ENCODE measurements around the gene SLC25A14.
"Not testable (repeated sequence)": the region's sequence is repeated elsewhere in the genome, so short reads cannot be mapped to it uniquely, and the experiment has no call there.

Gene SLC25A14, protein sequence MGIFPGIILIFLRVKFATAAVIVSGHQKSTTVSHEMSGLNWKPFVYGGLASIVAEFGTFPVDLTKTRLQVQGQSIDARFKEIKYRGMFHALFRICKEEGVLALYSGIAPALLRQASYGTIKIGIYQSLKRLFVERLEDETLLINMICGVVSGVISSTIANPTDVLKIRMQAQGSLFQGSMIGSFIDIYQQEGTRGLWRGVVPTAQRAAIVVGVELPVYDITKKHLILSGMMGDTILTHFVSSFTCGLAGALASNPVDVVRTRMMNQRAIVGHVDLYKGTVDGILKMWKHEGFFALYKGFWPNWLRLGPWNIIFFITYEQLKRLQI

DNA sequence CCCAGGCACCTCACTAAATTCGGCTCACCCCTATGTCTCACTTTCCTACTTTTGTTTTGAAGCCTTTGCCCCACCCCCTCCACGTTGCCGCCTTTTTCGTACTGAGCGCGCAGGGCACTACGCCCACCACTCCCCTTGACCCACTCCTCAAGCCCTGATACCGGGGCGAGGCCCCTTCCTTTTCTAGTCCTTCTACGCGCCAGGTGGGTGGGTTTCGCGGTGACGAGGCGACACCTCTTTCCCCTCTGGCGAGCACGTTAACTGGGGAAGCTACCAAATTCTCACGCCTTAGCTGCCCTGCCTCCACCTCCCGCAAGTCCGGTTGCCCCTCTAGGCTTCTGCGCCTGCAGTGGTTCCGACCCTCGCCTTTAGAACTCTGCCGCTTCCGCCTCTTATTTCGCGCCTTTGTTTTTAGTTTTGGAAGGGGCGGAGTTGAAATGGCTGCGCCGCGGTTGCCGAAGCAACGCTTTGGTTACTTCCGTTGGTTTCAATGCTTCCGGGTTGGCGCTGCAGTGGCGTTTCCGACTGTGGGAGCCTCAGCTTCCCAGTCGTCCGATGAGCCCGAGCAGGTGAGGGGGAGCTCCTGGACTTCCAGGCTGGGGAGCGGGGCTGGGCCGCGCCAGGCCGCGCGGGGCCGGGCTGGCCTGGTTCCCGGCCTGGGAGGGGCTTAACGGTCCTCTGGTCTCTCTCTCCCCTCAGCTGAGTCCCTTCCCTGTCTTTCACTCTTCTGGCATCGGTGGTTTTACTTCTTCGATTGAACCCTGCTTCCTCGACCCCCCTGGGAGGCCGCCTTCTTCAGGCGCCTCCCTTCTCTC lies at the start of gene SLC25A14:
SLC25A14 (plus strand) TSS at position 512 of the 815 bp plus-strand sequence. CDS start 360 bp downstream, outside the sequence.
- DNase-seq (ENCODE audit: low read depth in 4 of 4, low spot score in 1 of 4): peak; percentile 33 to 50 (median 40)

DNA sequence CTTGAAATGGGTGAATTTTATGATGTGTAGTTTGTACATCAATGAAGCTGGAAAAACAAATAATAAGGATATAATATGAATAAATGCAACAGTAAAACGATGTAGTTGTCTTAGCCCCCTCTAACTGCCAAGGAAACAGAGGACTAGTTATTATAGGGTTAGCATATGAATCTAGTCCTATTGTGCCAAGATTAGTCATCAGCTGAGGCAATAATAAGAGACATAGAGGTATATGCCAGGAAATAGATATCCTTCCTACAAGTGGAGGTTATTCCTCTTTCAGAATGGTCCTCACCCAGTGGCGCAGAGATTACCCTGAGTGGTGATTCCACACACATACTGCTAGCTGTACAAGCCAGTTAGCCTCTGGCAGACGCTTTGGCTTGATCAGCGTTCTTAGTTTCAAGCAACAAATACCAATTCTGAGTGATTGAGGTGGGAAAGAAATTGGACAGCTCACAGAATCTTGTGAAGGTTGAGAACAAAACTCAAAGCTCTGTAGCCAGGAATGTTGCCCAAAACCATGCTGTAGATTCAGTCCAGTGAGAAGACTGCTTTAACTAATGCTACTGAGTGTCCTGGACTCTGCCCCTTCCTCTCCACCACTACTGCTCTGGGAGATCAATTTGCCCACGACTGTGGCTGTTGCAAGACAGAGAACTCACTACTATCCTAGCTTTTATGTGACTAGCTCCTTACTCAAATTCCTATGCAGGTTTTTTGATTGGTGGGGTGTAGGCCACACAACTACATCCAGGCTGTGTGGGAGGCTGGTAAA lies 44.0 kb upstream of the SLC25A14 start:
- DNase-seq (ENCODE audit: low read depth in 4 of 4, low spot score in 1 of 4): no peak

DNA sequence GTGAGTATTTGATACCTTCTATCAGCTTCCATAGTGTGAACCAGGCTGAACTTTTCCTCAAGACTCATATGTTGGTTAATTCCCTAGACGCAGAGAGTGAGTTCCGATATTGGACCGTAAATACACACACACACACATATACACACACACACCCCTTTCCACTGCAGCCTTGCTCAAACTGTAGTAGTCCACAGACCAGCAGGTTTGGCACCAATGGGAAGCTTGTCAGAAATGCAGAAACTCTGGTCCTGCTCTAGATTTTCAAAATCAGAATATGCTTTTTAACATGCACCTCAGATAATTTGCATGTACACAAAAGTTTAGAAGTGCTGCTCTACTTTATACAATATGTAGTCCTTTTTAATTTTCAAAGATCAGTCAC lies 43.4 kb upstream of the SLC25A14 start:
- DNase-seq (ENCODE audit: low read depth in 4 of 4, low spot score in 1 of 4): no peak

DNA sequence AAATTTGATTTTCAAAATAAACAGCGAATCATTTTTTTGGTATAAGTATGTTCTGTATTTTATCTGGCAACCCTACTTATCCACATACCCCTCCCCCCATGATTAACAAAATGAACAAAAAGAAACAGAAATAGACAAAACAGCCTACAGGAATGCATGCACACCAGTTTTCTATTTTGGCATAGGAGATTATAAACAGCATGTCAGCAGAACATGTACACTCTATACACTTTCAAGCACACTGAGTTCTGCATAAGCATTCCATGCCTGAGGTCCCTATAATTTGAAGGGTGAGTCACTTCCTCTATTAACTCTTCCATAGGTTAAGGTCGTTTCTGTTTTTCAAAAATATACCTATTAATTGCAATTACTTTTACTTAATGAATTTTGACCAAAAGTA lies 43.0 kb upstream of the SLC25A14 start:
- DNase-seq (ENCODE audit: low read depth in 4 of 4, low spot score in 1 of 4): no peak

DNA sequence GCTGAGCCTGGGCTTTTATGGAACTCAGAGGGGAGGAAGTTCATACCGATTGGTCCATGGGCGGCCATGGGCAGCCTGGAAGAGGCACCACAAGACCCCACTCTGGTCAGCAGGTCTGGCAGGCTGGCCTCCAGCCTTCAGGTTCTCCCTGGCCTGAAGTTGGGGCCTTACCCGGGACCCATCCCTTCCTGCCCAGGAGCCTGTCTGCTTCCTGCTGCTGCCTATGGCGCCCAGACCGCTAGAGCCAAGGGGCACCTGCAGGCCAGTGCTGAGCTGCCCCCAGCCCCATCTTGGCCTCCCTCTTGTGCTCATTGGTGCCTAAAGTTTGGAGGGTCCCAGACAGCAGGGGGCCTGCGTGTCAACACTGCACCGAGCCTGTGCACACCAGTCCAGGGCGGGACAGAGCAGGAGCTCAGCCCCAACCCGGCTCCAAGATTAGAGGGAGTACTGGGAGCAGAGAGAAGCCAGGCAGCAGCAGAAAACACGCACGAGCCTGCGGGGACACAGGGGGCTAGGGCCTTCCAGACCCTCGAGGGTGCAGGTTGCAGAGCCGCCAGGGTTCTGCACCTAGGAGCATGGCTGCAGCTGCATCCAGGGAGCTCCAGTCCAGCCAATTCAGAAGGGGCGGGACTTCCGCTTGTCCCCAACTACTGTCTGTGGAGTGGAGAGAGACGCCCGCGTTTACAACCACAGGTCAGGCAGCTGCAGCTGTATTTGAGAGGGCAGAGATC lies 40.3 kb upstream of the SLC25A14 start:
- no peak for DNase-seq (ENCODE audit: low read depth in 4 of 4, low spot score in 1 of 4)

DNA sequence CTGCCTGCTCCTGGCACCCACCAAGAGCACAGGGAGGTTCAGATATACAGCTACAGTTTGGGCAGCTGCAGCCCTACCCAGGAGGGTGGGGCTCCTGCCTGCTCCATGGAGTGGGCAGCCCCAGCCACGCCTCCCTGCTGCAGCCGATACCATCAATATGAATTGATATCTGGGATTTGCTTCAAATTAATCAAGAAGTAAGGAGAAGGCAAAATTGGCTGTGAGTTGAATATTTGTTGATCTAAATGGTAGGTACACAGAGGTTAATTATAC lies 39.8 kb upstream of the SLC25A14 start:
- DNase-seq (ENCODE audit: low read depth in 4 of 4, low spot score in 1 of 4): no peak

DNA sequence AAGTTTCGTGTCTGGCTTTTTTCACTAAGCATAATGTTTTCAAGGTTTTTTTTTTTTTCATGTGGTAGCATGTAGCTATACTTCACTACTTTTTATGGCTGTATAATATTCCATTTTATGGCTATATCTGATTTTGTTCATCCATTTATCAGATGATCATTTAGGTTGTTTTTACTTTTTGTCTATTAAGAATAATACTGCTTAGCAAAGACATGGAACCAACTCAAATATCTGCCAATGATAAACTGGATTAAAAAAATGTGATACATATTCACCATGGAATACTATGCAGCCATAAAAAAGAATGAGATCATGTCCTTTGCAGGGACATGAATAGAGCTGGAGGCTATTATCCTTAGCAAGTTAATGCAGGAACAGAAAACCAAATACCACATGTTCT lies 38.3 kb upstream of the SLC25A14 start:
- DNase-seq (ENCODE audit: low read depth in 4 of 4, low spot score in 1 of 4): no peak

DNA sequence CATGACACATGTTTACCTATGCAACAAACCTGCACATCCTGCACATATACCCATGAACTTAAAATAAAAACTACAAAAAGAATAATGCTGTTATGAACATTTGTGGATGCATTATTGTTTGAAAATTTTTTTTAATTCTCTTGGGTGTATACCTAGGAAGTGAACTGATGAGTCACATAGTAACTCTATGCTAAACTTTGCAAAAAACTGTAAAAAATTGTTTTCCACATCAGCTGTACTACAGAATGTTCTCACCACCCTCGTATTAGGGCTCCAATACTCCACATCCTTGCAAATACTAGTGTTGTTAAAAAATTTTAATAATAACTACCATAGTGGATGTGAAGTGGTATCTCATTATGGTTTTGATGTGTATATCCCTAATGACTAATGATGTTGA lies 37.7 kb upstream of the SLC25A14 start:
- DNase-seq (ENCODE audit: low read depth in 4 of 4, low spot score in 1 of 4): no peak

DNA sequence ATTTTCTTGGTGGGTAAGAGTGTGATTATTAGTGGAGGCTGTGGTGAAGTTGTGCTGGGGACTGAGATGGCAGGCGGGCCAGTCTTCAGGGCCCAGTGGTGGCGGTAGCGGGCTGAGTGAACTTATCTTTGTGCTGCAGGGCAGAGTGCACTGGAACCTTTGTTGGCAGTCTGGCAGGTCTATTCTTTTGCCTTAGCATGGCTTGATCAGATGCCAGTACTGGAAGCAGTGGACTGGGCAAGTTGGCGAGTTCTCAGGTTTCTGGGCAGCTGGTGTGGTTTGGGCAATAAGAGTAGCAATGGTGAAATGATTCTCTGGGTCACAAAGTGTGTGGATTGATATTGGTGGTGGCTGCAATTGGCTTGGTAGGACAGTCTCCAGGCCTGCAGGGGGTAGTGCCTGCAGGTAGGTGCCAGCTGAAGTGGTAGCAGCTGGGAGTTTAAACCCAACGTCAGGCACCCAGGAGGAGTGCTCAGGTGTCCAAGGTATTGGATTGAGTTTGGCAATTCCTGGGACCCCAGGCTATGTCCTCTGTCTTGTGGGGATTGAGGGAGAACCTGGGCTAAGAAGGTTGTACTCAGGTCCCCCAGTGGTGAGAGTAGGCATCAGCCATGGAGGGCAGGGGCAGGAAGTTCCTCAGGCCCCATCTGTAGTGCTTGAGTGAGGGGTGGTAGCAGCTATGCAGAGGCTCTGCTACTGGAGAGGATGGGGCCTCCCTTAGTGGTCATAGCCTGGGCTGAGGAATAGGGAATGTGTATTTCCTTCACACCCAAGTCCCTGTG lies 34.9 kb upstream of the SLC25A14 start:
- DNase-seq (ENCODE audit: low read depth in 4 of 4, low spot score in 1 of 4): no peak

DNA sequence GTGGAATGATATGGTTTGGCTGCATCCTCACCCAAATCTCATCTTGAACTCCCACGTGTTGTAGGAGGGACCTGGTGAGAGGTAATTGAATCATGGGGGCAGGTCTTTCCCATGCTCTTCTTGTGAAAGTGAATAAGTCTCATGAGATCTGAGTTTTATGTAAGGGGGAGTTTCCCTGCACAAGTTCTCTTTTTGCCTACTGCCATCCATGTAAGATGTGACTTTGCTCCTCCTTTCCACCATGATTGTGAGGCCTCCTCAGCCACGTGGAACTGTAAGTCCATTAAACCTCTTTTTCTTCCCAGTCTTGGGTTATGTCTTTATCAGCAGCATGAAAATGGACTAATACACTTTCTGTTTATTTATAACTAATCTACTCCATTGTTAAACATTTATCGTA lies 19.8 kb upstream of the SLC25A14 start:
- not testable (repeated sequence) for DNase-seq (ENCODE audit: low read depth in 4 of 4, low spot score in 1 of 4)

DNA sequence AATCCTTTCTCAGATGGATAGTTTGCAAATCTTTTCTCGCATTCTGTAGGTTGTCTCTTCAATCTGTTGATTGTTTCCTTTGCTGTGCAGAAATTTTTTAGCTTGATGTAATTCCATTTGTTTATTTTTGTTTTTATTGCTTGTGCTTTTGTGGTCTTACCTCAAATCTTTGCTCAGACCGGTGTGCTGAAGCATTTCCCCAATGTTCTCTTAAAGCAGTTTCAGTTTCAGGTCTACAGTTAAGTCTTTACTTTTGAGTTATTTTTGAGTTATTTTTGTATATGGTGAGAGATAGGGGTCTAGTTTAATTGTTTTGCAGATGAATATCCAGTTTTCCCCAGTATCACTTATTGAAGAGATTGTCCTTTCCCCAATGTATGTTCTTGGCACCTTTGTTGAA lies 18.2 kb upstream of the SLC25A14 start:
- no peak for DNase-seq (ENCODE audit: low read depth in 4 of 4, low spot score in 1 of 4)

DNA sequence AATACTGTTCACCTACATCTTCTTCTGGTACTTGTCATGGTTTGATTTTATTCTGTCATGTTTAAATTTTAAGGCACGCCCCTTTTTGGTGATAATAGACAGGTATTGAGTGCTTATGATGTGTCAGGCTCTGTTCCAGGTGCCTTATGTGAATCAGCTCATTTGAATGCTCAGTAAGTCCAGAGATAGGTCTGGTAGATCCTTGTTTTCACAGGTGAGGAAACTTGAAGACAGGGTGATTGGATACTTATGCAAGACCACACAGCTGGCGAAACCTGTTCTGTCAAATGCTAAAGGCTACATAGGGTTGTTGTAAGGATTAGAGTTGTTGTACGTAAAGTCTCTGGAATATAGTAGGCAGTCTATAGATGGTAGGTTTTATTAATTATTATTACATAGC lies 9.6 kb upstream of the SLC25A14 start:
- no peak for DNase-seq (ENCODE audit: low read depth in 4 of 4, low spot score in 1 of 4)

DNA sequence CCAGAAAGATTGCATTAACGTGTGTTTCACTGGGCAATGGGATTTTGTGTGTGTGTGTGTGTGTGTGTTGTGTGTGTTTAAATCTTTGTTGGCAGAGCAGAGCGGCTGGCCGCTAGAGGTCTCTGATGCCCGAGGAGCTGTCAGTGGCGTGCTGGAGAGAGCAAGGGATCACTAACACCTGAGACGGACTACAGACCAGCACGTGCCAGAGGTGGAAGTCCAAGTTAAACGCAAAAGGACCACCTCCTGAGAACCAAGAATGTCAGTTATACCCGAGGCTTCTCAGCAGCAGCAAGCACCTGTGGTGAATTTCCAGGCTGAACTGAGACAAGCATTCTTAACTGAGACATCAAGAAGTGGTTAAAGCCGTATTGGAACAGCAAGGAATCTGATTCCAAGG lies 9.0 kb upstream of the SLC25A14 start:
- peak in 1 of 4 experiments; percentile 14 for DNase-seq (ENCODE audit: low read depth in 4 of 4, low spot score in 1 of 4)

DNA sequence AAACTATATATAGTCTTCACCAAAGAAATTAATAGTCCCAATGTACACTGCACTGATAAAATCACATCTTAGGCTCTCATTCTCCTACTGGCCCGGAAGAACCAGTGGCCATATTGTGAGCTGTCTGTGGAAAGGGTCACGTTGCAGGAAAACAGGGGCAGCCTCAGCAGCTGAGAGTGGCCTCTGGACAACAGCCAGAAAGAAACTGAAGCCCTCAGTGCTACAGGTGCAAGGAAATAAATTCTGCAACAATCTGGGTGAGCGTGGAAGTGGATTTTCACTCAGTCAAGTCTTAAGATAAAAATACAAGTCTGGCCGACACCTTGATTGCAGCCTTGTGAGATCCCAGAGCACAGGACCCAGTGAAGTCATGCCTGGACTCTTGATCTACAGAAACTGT lies 3.2 kb upstream of the SLC25A14 start:
- no peak for DNase-seq (ENCODE audit: low read depth in 4 of 4, low spot score in 1 of 4)

DNA sequence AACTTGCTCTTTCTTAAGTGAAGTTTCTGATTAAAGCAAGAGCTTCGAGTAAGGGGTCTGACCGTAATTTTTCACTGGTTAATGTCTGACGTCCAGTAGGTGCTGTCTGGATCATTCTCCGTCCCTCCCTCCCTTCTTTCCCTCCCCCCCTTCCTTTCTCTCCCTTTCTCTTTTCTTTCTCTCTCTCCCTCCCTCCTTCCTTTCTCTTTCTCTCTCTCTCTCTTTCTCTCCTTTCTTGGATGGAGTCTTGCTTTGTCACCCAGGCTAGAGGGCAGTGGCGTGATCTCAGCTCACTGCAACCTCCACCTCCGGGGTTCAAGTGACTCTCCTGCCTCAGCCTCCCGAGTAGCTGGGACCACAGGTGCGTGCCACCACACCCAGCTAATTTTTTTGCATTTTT lies 850 bp upstream of the SLC25A14 start:
- not testable (repeated sequence) for DNase-seq (ENCODE audit: low read depth in 4 of 4, low spot score in 1 of 4)

DNA sequence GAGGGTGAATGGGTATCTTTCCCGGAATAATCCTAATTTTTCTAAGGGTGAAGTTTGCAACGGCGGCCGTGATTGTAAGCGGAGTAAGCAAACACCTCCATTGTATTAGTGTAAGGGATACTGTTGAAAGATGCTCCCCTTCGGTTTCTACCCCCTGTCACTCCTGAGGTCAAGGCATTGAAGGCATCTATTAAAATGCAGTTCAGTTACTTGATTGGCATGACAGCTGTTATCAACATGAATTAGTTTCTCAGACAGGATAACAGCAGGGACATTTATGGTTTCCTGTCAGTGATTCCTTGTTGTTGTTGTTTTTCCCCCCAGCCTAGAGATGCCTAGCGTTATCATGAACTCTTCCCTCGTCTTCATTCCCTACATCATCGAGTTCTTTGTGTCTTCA lies 552 bp downstream of the SLC25A14 start:
- DNase-seq (ENCODE audit: low read depth in 4 of 4, low spot score in 1 of 4): no peak

DNA sequence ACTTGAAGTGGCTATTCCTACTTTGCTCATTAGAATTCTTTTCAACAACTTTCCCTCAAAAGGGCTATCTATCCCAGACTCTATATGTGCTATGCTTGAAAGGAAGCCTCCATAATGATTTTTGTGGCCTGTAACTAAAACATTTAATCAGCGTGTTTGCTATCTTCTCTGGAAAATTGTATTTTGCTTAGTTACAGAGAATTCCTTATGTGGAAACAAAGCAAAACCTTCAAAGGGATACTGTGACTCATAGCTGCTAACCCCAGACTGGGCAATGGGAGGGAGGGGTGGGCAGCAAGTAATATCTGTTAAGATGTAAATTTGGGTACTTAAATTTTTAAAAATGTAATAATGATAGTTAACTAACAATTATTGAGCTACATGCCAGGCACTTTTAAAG lies 3.7 kb downstream of the SLC25A14 start:
- DNase-seq (ENCODE audit: low read depth in 4 of 4, low spot score in 1 of 4): no peak

DNA sequence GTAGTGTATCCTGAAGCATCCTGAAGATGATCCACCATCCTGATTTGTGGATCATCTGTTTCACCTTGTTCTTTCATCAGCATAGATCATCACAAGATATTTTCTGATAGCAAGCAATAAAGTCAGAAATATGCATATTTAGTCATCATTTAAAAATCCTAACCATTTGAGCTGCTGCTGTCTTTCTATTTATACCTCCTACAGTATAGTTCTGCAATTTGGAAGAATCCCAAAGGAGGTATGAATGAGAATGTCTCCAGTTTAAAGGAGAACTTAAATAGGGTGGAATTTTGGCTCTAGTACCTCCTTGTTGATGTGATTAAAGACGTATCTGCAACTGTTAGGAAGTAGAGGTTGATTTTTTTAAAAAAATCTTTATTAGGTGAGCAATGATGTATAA lies 7.6 kb downstream of the SLC25A14 start:
- no peak for DNase-seq (ENCODE audit: low read depth in 4 of 4, low spot score in 1 of 4)

DNA sequence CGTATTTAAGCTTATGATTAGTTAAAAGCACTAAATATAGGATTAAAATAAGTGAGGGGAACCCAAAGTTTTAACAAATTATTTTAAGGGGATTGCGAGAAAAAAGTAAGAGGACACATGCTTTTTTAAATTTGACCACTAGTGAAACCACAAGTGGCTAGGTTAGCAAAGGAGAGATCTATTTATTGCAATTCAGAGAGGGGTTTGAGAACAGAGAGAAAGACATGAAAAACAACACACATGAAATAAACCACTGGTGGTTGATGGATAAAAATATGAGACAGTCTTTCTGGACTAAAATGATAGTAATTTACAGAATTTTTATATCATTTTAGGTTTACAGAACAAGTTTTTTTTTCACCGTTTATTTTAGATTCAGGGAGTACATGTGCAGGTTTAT lies 11.8 kb downstream of the SLC25A14 start:
- DNase-seq (ENCODE audit: low read depth in 4 of 4, low spot score in 1 of 4): no peak

DNA sequence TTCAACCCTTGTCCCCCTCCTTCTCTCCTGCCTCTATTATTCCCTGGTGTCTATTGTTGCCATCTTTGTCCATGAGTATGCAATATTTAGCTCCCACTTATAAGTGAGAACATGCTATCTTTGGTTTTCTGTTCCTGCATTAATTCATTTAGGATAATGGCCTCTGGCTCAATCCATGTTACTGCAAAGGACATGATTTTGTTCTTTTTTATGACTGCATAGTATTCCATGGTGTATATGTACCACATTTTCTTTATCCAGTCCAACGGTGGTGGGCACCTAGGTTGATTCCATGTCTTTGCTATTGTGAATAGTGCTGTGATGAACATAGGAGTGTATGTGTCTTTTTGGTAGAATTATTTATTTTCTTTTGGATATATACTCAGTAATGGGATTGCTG lies 12.3 kb downstream of the SLC25A14 start:
- DNase-seq (ENCODE audit: low read depth in 4 of 4, low spot score in 1 of 4): not testable (repeated sequence)

DNA sequence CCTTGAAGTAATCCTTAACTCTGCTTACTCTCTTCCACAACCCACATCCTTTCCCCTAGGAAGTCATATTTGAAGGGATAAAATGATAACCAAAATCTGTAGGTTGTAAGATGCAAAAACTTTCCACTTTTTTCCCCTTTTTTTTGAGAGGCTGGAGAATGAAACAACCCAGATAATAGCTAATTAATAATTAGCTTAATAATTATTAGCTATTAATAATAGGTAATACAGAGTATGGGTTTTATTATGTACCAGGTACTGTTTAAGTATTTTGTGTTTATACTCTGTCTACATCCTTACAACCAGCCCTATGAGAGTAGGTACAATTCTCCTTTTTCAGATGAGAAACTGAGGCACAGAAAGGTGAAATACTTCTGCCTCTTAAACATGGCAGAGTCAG lies 36.4 kb downstream of the SLC25A14 start:
- DNase-seq (ENCODE audit: low read depth in 4 of 4, low spot score in 1 of 4): no peak

Measured in stimulated activated CD4-positive, alpha-beta T cell treated with anti-CD3 and anti-CD28 coated beads, Interleukin-1b, Interleukin-23, amount 100 ng/mL, for 24 hours (primary cell).